Esophagus (tissue), 2 donors: ENCODE results near the gene ZFYVE1. TPM values are rescaled to one million over a fixed set of nuclear protein-coding genes. Genes with fewer than 3 reads are reported as not detected.
"Not testable (repeated sequence)": the region's sequence is repeated elsewhere in the genome, so short reads cannot be mapped to it uniquely, and the experiment has no call there.

ENCODE experiments used
- H3K27ac ChIP-seq, 2 donors: one replicate each; pipeline ENCODE4 v1.5.1; 2013; ENCODE audit warnings: low read depth in 2 of 2, mild to moderate bottlenecking in 2 of 2, inconsistent platforms in 1 of 2, low read length in 1 of 2, moderate library complexity in 1 of 2
- H3K27me3 ChIP-seq, 2 donors: one replicate each; pipeline ENCODE4 v1.6.1; 2013; ENCODE audit warnings: low read length in 2 of 2, control low read depth in 1 of 2, mild to moderate bottlenecking in 1 of 2; ENCODE audit not compliant: insufficient read depth in 2 of 2, control insufficient read depth in 1 of 2
- H3K36me3 ChIP-seq, 2 donors: one replicate each; pipeline ENCODE4 v1.6.1; 2013; ENCODE audit warnings: low read length in 1 of 2; ENCODE audit not compliant: control insufficient read depth in 2 of 2, insufficient read depth in 2 of 2
- H3K4me1 ChIP-seq, 2 donors: one replicate each; pipeline ENCODE4 v1.6.1; 2013; ENCODE audit warnings: low read length in 1 of 2; ENCODE audit not compliant: control insufficient read depth in 2 of 2, insufficient read depth in 2 of 2
- H3K4me3 ChIP-seq, 2 donors: one replicate each; pipeline ENCODE4 v1.5.1; 2013; ENCODE audit warnings: low read length in 2 of 2, mild to moderate bottlenecking in 2 of 2, low read depth in 1 of 2, moderate library complexity in 1 of 2
- H3K9me3 ChIP-seq, 2 donors: one replicate each; pipeline ENCODE4 v1.6.1; 2013; ENCODE audit warnings: mild to moderate bottlenecking in 2 of 2, low read depth in 1 of 2, low read length in 1 of 2, moderate library complexity in 1 of 2; ENCODE audit not compliant: control insufficient read depth in 2 of 2, insufficient read depth in 1 of 2
- WGBS, 2 donors: extraction: QIAGEN DNeasy Blood & Tissue Kit; methylation state at CpG; one replicate each; pipeline ENCODE4 v1.1.7; 2013; 5-methylcytosine and 5-hydroxymethylcytosine counted together
- polyA plus RNA-seq, 2 donors: library from polyadenylated mRNA; stranded (reverse); fragments of 200-250 nt; gene quantifications; one replicate each; pipeline ENCODE4 v1.2.3, GENCODE V29; 2013
- donor health status: healthy with polysubstance abuse.
- donor health status: Bipolar disorder and iron deficiency.

ZFYVE1 gene
- polyA plus RNA-seq, 2 donors, result 8.2 to 9.5 TPM

DNA sequence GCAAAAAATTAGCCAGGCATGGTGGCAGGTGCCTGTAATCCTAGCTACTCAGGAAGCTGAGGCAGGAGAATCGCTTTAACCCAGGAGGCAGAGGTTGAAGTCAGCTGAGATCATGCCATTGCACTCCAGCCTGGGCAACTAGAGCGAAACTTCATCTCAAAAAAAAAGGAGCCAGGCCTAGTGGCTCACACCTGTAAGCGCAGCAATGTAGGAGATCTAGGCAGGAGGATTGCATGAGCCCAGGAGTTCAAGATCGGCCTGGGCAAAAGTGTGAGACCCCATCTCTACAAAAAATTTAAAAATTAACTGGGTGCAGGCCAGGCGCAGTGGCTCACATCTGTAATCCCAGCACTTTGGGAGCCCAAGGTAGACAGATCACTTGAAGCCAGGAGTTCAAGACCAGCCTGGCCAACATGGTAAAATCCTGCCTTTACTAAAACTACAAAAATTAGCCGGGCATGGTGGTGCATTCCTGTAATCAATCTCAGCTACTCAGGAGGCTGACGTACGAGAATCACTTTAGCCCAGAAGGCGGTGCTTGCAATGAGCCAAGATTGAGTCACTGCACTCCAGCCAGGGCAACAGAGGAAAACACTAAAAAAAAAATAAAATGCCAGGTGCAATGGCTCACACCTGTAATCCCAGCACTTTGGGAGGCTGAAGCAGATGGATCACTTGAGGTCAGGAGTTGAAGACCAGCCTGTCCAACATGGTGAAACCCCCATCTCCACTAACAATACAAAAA, 10.0 kb upstream of the ZFYVE1 start:
- not testable (repeated sequence) for H3K4me3 ChIP-seq, H3K36me3 ChIP-seq, H3K27me3 ChIP-seq, H3K9me3 ChIP-seq, H3K4me1 ChIP-seq, H3K27ac ChIP-seq
- 80% methylated on average over 9 of the region's 9 CpGs for WGBS, 2 donors

DNA sequence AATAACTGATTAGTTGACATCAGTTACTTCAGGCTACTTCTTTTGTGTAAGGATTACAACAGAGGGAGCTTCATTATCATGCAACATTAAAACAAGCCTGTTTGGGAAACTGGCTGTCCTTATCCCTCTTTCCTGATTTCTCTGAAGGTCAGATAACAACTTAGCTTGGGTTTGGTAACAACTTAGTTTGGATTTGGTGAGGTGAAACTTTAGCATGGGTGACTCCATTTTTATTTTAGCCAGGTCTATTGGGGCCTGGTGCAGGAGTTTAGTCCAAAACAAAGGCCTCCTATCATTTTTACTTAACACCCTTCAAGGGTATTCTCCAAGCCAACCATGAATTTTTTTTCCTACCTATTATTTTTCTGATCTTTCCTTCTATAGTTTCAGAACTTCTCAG, 1.1 kb upstream of the ZFYVE1 start:
- Histone ChIP-seq H3K27me3 (no peaks in the 10 kb centered on the region), H3K9me3 (no peaks in the 10 kb centered on the region), H3K4me1 (no peaks in the 10 kb centered on the region), H3K27ac (no peak overlapping the region), H3K4me3 (no peak overlapping the region), H3K36me3 (peaks cover 2% of the 10 kb centered on the region in 2 donors)

DNA sequence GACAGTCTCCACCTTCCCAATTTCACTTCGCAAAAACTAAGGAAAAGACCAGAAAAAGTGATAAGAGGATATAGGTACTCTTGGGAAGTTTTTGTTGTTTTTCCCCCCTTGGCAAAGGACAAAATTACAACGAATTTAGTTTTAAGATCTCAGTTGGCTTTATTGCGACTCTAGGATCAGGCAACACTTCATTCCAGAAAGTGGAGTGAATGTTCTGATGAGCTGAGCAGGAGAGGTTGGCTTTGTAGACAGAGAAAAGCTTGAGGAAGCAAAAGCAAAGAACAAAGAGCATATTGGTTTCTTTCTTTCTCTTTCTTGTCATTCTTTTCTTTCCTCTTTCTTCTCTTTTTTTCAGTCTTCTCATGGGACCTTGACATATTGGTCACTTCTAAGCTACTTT, 640 bp upstream of the ZFYVE1 start:
- peaks cover 0 to 1% of the 10 kb centered on the region in 2 donors for H3K4me1 ChIP-seq
- H3K9me3 ChIP-seq, result no peaks in the 10 kb centered on the region
- 43 to 44% methylated on average over 3 of the region's 3 CpGs for WGBS, 2 donors
- H3K4me3 ChIP-seq, result peak overlapping the region; percentile 76 to 89
- no peaks in the 10 kb centered on the region for H3K27me3 ChIP-seq
- H3K27ac ChIP-seq, result no peak overlapping the region
- peaks cover 2 to 5% of the 10 kb centered on the region in 2 donors for H3K36me3 ChIP-seq

DNA sequence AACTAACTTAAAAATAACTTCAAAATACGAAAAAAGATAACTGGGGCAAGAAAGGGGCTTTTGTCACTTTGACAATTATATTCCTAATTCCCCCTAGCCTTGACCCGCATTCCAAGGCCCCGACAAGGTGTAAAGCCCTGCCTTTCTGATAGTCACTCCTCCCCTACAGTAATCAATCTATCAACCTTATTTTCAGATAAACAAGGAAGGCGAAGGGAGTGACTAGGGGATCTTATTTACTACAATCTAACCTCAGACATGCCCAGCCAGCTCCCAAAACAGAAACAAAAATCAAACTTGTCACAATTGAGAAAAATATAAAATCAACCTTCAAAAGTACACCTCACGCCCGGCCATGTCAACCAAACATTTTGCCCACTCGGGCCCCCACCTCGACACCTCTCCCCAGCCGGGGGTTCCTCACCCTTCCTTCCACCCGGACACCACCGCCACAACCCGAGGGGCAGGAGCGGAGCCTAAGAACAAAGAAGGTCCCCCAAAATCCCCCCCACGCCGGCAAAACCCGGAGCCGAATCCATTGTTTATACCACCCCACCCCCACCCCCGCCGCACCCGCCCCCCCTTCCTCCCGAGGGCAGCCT, 562 bp downstream of the ZFYVE1 start:
- Histone ChIP-seq H3K36me3 (peaks cover 2 to 5% of the 10 kb centered on the region in 2 donors), H3K4me3 (peak overlapping the region; percentile 76 to 89), H3K9me3 (no peaks in the 10 kb centered on the region), H3K27ac (peak overlapping the region; percentile 93 to 94), H3K27me3 (no peaks in the 10 kb centered on the region), H3K4me1 (peaks cover 0 to 1% of the 10 kb centered on the region in 2 donors)
- 1 to 3% methylated on average over 16 to 21 of the region's 21 CpGs for WGBS, 2 donors

DNA sequence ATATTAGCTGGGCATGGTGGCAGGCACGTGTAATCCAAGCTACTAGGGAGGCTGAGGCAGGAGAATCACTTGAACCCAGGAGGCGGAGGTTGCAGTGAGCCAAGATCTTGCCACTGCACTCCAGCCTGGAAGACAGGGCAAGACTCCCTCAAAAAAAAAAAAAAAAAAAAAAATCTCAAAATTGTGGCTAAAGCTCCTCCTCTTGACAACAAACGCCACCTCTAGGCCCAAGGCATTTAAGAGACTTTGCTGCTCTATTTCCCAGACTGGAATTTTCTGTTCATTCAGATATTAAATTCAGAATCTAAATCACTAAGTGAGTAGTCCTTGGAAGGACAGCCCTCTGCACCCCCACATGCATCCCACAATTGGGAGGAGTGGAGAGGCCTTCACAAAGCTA, 1.4 kb downstream of the ZFYVE1 start:
- no peak overlapping the region for H3K27ac ChIP-seq
- 80 to 85% methylated on average over 3 of the region's 3 CpGs for WGBS, 2 donors
- H3K9me3 ChIP-seq, result no peaks in the 10 kb centered on the region

DNA sequence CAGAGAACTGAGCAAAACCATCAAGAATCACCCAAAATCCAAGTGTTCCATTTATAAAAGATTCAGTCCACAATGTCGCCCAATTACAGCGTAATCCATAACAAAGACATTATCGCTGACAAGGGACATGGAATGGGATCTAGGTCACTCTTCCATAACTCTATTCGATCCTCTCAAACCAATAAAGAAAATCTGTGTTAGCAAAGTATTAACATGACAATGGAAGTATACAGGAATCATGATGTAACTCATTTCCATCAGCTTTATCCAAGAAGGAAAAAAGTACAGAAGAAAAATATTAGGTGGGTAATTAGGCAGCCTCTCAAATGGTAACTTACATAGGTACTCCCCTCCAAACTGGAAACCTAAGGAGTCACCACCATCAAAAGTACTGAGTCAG, 4.9 kb downstream of the ZFYVE1 start:
- 95 to 98% methylated on average over 4 of the region's 4 CpGs for WGBS, 2 donors
- Histone ChIP-seq H3K27me3 (no peaks in the 10 kb centered on the region), H3K27ac (no peak overlapping the region), H3K4me1 (peaks cover 0 to 1% of the 10 kb centered on the region in 2 donors), H3K4me3 (no peak overlapping the region), H3K36me3 (peaks cover 2 to 10% of the 10 kb centered on the region in 2 donors), H3K9me3 (no peaks in the 10 kb centered on the region)

More for the DNA sequence above, 1.4 kb downstream of the ZFYVE1 start:
- H3K27me3 ChIP-seq, result no peaks in the 10 kb centered on the region
- peaks cover 2 to 6% of the 10 kb centered on the region in 2 donors for H3K36me3 ChIP-seq
- H3K4me1 ChIP-seq, result peaks cover 0 to 1% of the 10 kb centered on the region in 2 donors
- H3K4me3 ChIP-seq, result peak overlapping the region in 1 of 2 donors; percentile 76

DNA sequence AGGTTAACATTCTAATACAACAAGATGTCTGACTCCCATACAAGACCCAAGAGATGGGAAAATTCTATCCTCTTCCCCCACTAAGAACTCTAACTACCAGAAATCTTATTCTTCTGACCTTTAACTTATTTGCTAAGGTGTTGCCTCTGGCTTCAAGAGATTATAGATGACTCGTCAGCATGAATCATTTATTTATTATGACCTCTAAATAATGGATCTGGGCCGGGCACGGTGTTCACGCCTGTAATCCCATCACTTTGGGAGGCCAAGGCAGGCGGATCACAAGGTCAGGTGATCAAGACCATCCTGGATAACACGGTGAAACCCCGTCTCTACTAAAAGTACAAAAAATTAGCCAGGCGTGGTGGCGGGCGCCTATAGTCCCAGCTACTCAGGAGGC, 10.9 kb downstream of the ZFYVE1 start:
- H3K4me3 ChIP-seq, H3K27me3 ChIP-seq, H3K9me3 ChIP-seq, H3K27ac ChIP-seq, H3K4me1 ChIP-seq: not testable (repeated sequence)
- H3K36me3 ChIP-seq, result peaks cover 0 to 12% of the 10 kb centered on the region in 2 donors
- WGBS, 2 donors, result 71 to 77% methylated on average over 10 of the region's 10 CpGs

DNA sequence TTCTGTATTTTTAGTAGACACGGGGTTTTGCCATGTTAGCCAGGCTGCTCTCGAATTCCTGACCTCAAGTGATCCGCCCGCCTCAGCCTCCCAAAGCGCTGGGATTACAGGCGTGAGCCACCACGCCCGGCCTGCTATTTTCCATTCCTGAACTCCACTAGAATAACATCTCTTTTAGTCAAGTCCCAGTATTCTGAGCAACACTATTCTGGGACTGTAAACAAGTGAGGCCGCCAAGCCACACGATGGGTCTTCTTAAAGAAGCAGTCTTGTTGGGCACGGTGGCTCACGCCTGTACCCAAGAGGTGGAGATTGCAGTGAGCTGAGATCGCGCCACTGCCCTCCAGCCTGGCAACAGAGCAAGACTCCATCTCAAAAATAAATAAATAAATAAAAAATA, 11.4 kb downstream of the ZFYVE1 start:
- not testable (repeated sequence) for H3K27me3 ChIP-seq, H3K36me3 ChIP-seq, H3K27ac ChIP-seq, H3K4me1 ChIP-seq, H3K9me3 ChIP-seq, H3K4me3 ChIP-seq
- 93 to 94% methylated on average over 14 of the region's 14 CpGs for WGBS, 2 donors

DNA sequence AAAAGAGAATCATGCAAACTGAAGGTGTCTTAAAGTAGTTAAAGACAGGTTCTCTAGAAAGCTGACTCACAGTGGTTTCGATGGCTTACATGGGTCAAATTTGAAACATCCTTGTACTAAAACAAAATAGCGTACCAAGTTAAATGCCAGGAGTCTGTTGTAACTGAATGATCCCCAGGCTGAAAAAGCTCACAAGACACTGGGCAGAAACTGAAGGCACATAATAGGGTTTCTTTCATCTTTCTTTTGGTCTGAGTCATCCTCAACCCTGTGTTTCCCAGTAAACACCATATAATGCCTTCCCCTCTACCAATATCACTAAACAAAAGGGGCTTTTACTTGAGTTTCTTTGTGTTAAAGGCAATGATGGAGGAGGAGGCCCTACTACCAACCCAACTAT, 12.8 kb downstream of the ZFYVE1 start:
- 62 to 65% methylated on average over 2 of the region's 2 CpGs for WGBS, 2 donors
- Histone ChIP-seq H3K9me3 (no peaks in the 10 kb centered on the region), H3K36me3 (peaks cover 0 to 8% of the 10 kb centered on the region in 2 donors), H3K27me3 (no peaks in the 10 kb centered on the region), H3K4me3 (no peak overlapping the region), H3K27ac (peak overlapping the region; percentile 10 to 51), H3K4me1 (no peaks in the 10 kb centered on the region)

DNA sequence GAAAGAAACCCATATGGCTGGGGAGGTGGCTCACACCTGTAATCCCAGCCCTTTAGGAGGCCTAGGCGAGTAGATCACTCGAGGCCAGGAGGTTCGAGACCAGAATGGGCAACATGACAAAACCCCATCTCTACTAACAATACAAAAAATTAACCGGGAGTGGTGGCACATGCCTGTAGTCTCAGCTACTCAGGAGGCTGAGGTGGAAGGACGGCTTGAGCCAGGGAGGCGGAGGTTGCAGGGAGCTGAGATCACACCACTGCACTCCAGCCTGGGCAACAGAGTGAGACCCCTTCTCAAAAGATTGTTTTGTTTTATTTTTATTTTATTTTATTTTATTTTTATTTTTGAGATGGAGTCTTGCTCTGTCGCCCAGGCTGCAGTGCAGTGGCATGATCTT, 15.7 kb downstream of the ZFYVE1 start:
- not testable (repeated sequence) for H3K36me3 ChIP-seq, H3K9me3 ChIP-seq, H3K27me3 ChIP-seq, H3K27ac ChIP-seq, H3K4me3 ChIP-seq, H3K4me1 ChIP-seq
- WGBS, 2 donors, result 89 to 91% methylated on average over 7 of the region's 7 CpGs
